Tibial nerve (tissue), 4 donors: ENCODE data around the gene ORM1. TPM values are rescaled to one million over a fixed set of nuclear protein-coding genes. Genes with fewer than 3 reads are reported as not detected.
A peak's percentile ranks its signal among the peaks of the same experiment; 100 is the strongest.

ENCODE experiments used
- DNase-seq, 2 donors: peaks; one replicate each; pipeline ENCODE4 v3.0.0-alpha.2; 2019; ENCODE audit warnings: low spot score in 2 of 2
- H3K27ac ChIP-seq, 4 donors: fragments of 200-600 bp; sonication (generic) in 3 of 4; one replicate each; pipeline ENCODE4 v1.5.1; 2017 to 2019; ENCODE audit warnings: mild to moderate bottlenecking in 1 of 4
- H3K27me3 ChIP-seq, 2 donors: fragments of 200-600 bp; sonication (generic) in 1 of 2; one replicate each; pipeline versions ENCODE4 v1.5.1 to v1.6.0; 2017 to 2019
- H3K36me3 ChIP-seq, 3 donors: fragments of 200-600 bp; sonication (generic); one replicate each; pipeline ENCODE4 v1.5.1; 2018 to 2019
- H3K4me1 ChIP-seq, 4 donors: fragments of 200-600 bp; sonication (generic) in 3 of 4; one replicate each; pipeline ENCODE4 v1.5.1; 2017 to 2019
- H3K4me3 ChIP-seq, 4 donors: fragments of 200-600 bp; sonication (generic) in 3 of 4; one replicate each; pipeline ENCODE4 v1.5.1; 2017 to 2019; ENCODE audit warnings: mild to moderate bottlenecking in 1 of 4, moderate library complexity in 1 of 4
- H3K9me3 ChIP-seq, 4 donors: fragments of 200-600 bp; sonication (generic) in 3 of 4; one replicate each; pipeline ENCODE4 v1.5.1; 2017 to 2019
- EP300 ChIP-seq, 2 donors: sonication (generic); formaldehyde crosslinking; IDR thresholded peaks; one replicate each; pipeline ENCODE4 v1.6.1; 2017; ENCODE audit warnings: antibody characterized with exemption in 2 of 2, mild to moderate bottlenecking in 1 of 2
- POLR2A ChIP-seq, 2 donors: fragments of 450-650 bp; IDR thresholded peaks; one replicate each; pipeline ENCODE4 v1.6.1; 2017; ENCODE audit warnings: antibody characterized with exemption in 2 of 2, mild to moderate bottlenecking in 2 of 2, moderate library complexity in 2 of 2
- WGBS, 2 donors: methylation state at CpG; one replicate each; pipeline ENCODE4 v1.1.5; 2018; 5-methylcytosine and 5-hydroxymethylcytosine counted together
- total RNA-seq, 4 donors: library from RNA; depleted of rRNA; stranded (reverse); fragments of >200 nt; gene quantifications; one replicate each; pipeline ENCODE4 v1.1.0, GENCODE V29; 2016
- TF ChIP-seq, protein P1 (sequence below), 5 experiments: fragments of 200-600 bp in 3 of 5; fragments of 450-650 bp in 2 of 5; sonication (generic) in 3 of 5; IDR thresholded peaks; one replicate each; pipeline ENCODE4 v1.5.1; 2016 to 2019; ENCODE audit warnings: antibody characterized with exemption in 5 of 5, mild to moderate bottlenecking in 3 of 5, moderate library complexity in 2 of 5

Gene ORM1
- total RNA-seq, 4 donors from 2014 or later: not detected

DNA sequence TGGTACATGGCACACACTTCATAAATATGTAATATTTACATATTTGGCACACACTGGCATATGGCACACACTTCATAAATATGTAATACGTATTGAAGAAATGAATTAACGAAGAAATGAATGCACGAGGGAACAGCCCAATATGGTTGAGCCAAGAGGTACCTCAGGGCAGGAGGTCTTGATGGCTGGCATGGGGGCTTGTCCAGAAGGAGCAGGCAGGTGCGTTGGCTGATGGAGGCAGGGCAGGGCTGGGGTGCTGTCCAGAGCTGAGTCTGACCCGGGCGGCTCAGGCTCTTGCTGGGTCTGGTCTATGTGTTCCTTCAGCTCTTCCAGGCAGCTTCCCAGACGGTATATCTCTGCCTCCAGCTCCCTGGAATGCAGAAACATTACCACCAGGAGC is 38.6 kb downstream of the ORM1 start:
- H3K9me3 ChIP-seq: no peaks in the 10 kb centered on the region
- no peaks in the 10 kb centered on the region for H3K27me3 ChIP-seq
- no peak for DNase-seq
- H3K4me3 ChIP-seq: no peak overlapping the region
- WGBS, 2 donors: 85 to 91% methylated on average over 7 of the region's 7 CpGs
- H3K36me3 ChIP-seq: peaks cover 0 to 98% (median 46%) of the 10 kb centered on the region in 3 donors
- peak overlapping the region in 1 of 4 donors; percentile 47 for H3K27ac ChIP-seq
- TF ChIP-seq POLR2A (IDR thresholded peaks at IDR 0.05): no peak
- TF ChIP-seq, protein P1, sequence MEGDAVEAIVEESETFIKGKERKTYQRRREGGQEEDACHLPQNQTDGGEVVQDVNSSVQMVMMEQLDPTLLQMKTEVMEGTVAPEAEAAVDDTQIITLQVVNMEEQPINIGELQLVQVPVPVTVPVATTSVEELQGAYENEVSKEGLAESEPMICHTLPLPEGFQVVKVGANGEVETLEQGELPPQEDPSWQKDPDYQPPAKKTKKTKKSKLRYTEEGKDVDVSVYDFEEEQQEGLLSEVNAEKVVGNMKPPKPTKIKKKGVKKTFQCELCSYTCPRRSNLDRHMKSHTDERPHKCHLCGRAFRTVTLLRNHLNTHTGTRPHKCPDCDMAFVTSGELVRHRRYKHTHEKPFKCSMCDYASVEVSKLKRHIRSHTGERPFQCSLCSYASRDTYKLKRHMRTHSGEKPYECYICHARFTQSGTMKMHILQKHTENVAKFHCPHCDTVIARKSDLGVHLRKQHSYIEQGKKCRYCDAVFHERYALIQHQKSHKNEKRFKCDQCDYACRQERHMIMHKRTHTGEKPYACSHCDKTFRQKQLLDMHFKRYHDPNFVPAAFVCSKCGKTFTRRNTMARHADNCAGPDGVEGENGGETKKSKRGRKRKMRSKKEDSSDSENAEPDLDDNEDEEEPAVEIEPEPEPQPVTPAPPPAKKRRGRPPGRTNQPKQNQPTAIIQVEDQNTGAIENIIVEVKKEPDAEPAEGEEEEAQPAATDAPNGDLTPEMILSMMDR (IDR thresholded peaks at IDR 0.05): no peak
- TF ChIP-seq EP300 (IDR thresholded peaks at IDR 0.05): no peak
- H3K4me1 ChIP-seq: peaks cover 0 to 34% (median 8%) of the 10 kb centered on the region in 4 donors

DNA sequence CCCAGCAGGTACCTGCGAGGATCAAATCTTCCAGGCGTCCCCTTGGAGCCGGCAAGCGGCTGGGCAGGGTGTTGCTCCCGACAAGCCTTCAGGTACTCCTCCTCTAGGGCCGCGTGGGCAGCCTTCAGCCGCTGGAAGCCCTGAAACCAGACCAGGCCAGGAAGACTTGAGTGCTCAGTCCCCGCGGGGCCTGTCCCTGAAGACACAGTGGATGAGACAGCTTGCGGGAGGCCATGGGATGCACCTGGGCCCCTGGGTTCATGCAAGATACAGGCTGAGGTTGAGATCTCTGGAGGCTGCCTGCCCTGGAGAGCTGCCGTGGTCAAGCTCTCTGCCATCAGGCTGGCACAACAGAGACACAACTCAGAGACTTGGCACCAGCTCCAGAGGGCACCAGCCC is 39.5 kb downstream of the ORM1 start:
- H3K4me1 ChIP-seq: peaks cover 0 to 38% (median 10%) of the 10 kb centered on the region in 4 donors
- DNase-seq: no peak
- TF ChIP-seq POLR2A (IDR thresholded peaks at IDR 0.05): no peak
- TF ChIP-seq, protein P1 (IDR thresholded peaks at IDR 0.05): no peak
- no peak for TF ChIP-seq EP300 (IDR thresholded peaks at IDR 0.05)
- peak overlapping the region in 2 of 4 donors; percentile 67 to 74 for H3K27ac ChIP-seq
- H3K4me3 ChIP-seq: no peak overlapping the region
- peaks cover 0 to 98% (median 39%) of the 10 kb centered on the region in 3 donors for H3K36me3 ChIP-seq
- WGBS, 2 donors: 86 to 94% methylated on average over 12 of the region's 12 CpGs
- no peaks in the 10 kb centered on the region for H3K9me3 ChIP-seq
- no peaks in the 10 kb centered on the region for H3K27me3 ChIP-seq

GRCh38 chr9:114363424-114363823 is 40.5 kb downstream of the ORM1 start:
- Histone ChIP-seq H3K36me3 (peaks cover 0 to 98% (median 30%) of the 10 kb centered on the region in 3 donors), H3K27me3 (no peaks in the 10 kb centered on the region), H3K4me1 (peaks cover 0 to 48% (median 12%) of the 10 kb centered on the region in 4 donors), H3K9me3 (no peaks in the 10 kb centered on the region), H3K4me3 (no peak overlapping the region), H3K27ac (peak overlapping the region in 3 of 4 donors; percentile 48 to 74 (median 67))
- DNase-seq: no peak
- WGBS, 2 donors: 39% methylated on average over 2 of the region's 2 CpGs
- TF ChIP-seq POLR2A (IDR thresholded peaks at IDR 0.05) (no peak), EP300 (IDR thresholded peaks at IDR 0.05) (no peak)
- TF ChIP-seq, protein P1 (IDR thresholded peaks at IDR 0.05): no peak

- WGBS, 2 donors: 77 to 81% methylated on average over 5 to 6 of the region's 6 CpGs
- peaks cover 0 to 92% (median 30%) of the 10 kb centered on the region in 3 donors for H3K36me3 ChIP-seq
Measured at GRCh38 chr9:114364134-114365041, 41.5 kb downstream of the ORM1 start.

More at GRCh38 chr9:114364134-114365041, 41.5 kb downstream of the ORM1 start:
- no peak for DNase-seq
- Histone ChIP-seq H3K4me1 (peaks cover 0 to 48% (median 12%) of the 10 kb centered on the region in 4 donors), H3K27me3 (no peaks in the 10 kb centered on the region), H3K27ac (peak overlapping the region in 3 of 4 donors; percentile 65 to 74 (median 67)), H3K9me3 (no peaks in the 10 kb centered on the region), H3K4me3 (no peak overlapping the region)
- TF ChIP-seq POLR2A (IDR thresholded peaks at IDR 0.05): no peak
- TF ChIP-seq, protein P1 (IDR thresholded peaks at IDR 0.05): no peak
- peak in 1 of 2 donors; percentile 56 for TF ChIP-seq EP300 (IDR thresholded peaks at IDR 0.05)
